ENCODE data around the gene WNT3. TPM values are rescaled to one million over a fixed set of nuclear protein-coding genes. Genes with fewer than 3 reads are reported as not detected.

WNT3 gene
- total RNA-seq, 1 experiment from 2014 or later, result 8.8 TPM

GRCh38 chr17:46821482-46822387 lies 3.2 kb upstream of the WNT3 start:
- no peak for TF ChIP-seq CTCF (IDR thresholded peaks at IDR 0.05; ENCODE audit: insufficient read depth in 1 of 2, low read depth in 1 of 2, low read length in 1 of 2, severe bottlenecking in 1 of 2, unreplicated experiment in 1 of 2)
- H3K9me3 ChIP-seq, result no peaks in the 10 kb centered on the region
- H3K9me3 Mint-ChIP-seq (ENCODE audit: unreplicated experiment), result no peaks in the 10 kb centered on the region
- intact Hi-C loops (cut with micrococcal nuclease; ENCODE audit: unreplicated experiment), result loop anchor here (1.0 kb wide), 1 partner anchor 12 kb away; no protein-coding TSS in a partner anchor
- ChIA-PET CTCF (no interaction called here), POLR2A (no interaction called here)
- H3K36me3 ChIP-seq (ENCODE audit: control insufficient read depth, insufficient read depth, low read length), result no peaks in the 10 kb centered on the region; the same call in 1 of the 2 replicates
- H3K4me1 Mint-ChIP-seq (ENCODE audit: low read depth, unreplicated experiment), result no peaks in the 10 kb centered on the region
- no peak for DNase-seq
- no peak overlapping the region for H3K27ac Mint-ChIP-seq (ENCODE audit: unreplicated experiment)
- peaks cover 3% of the 10 kb centered on the region for H3K27me3 Mint-ChIP-seq (ENCODE audit: insufficient read depth, unreplicated experiment)
- no peaks in the 10 kb centered on the region for H3K36me3 Mint-ChIP-seq (ENCODE audit: insufficient read depth, unreplicated experiment)
- no peak overlapping the region for H3K4me3 ChIP-seq (ENCODE audit: low read depth, low read length)
- H3K4me1 ChIP-seq, result peaks cover 8% of the 10 kb centered on the region; the same call in 1 of the 2 replicates
- no peaks in the 10 kb centered on the region for H3K27me3 ChIP-seq (replicated peaks; ENCODE audit: control insufficient read depth, insufficient read depth, low read length)
- H3K4me3 Mint-ChIP-seq (ENCODE audit: unreplicated experiment), result no peak overlapping the region
- BruUV-seq (replicated peaks), result no TSS peak

GRCh38 chr17:46820592-46821450 lies 2.3 kb upstream of the WNT3 start:
- POLR2A ChIA-PET, result no interaction called here
- no peak overlapping the region for H3K4me3 Mint-ChIP-seq (ENCODE audit: unreplicated experiment)

More at GRCh38 chr17:46820592-46821450, 2.3 kb upstream of the WNT3 start:
- Mint-ChIP-seq H3K4me1 (ENCODE audit: low read depth, unreplicated experiment) (no peaks in the 10 kb centered on the region), H3K9me3 (ENCODE audit: unreplicated experiment) (no peaks in the 10 kb centered on the region), H3K27me3 (ENCODE audit: insufficient read depth, unreplicated experiment) (peaks cover 3% of the 10 kb centered on the region), H3K36me3 (ENCODE audit: insufficient read depth, unreplicated experiment) (no peaks in the 10 kb centered on the region), H3K27ac (ENCODE audit: unreplicated experiment) (no peak overlapping the region)
- CTCF ChIA-PET, result no interaction called here
- Histone ChIP-seq H3K27me3 (replicated peaks; ENCODE audit: control insufficient read depth, insufficient read depth, low read length) (no peaks in the 10 kb centered on the region), H3K4me3 (ENCODE audit: low read depth, low read length) (no peak overlapping the region), H3K4me1 (peaks cover 8% of the 10 kb centered on the region; the same call in 1 of the 2 replicates), H3K36me3 (ENCODE audit: control insufficient read depth, insufficient read depth, low read length) (no peaks in the 10 kb centered on the region; the same call in 1 of the 2 replicates), H3K9me3 (no peaks in the 10 kb centered on the region)
- no TSS peak for BruUV-seq (replicated peaks)
- TF ChIP-seq CTCF (IDR thresholded peaks at IDR 0.05; ENCODE audit: insufficient read depth in 1 of 2, low read depth in 1 of 2, low read length in 1 of 2, severe bottlenecking in 1 of 2, unreplicated experiment in 1 of 2), result no peak
- intact Hi-C loops (cut with micrococcal nuclease; ENCODE audit: unreplicated experiment), result loop anchor here (1.0 kb wide), 1 partner anchor 12 kb away; no protein-coding TSS in a partner anchor
- no peak for DNase-seq
